GM18951 (cell line): ENCODE measurements around the gene SRSF2.
"Not testable (repeated sequence)": the region's sequence is repeated elsewhere in the genome, so short reads cannot be mapped to it uniquely, and the experiment has no call there.

ENCODE experiments used
- POLR2A ChIP-seq: IDR thresholded peaks from 4 replicates; pipeline ENCODE4 v1.6.1; 2011; ENCODE audit warnings: mild to moderate bottlenecking; ENCODE audit not compliant: insufficient read length, insufficient read depth; ENCODE audit errors: extremely low read depth
- in situ Hi-C: fragments of 300-500 bp; cut with MboI; formaldehyde crosslinking; loops from one replicate; pipeline ENCODE4 v1.12.0; 2022; ENCODE audit warnings: low sequenced_read_pairs, mixed read lengths, inconsistent platforms; ENCODE audit not compliant: unreplicated experiment

SRSF2 gene

GRCh38 chr17:76747716-76748363 lies 10.7 kb upstream of the SRSF2 start:
- in situ Hi-C loops = no loop called here
- TF ChIP-seq POLR2A = no peak

- in situ Hi-C loops = not testable (repeated sequence)
Observed at GRCh38 chr17:76745785-76746184, 8.7 kb upstream of the SRSF2 start.

DNA sequence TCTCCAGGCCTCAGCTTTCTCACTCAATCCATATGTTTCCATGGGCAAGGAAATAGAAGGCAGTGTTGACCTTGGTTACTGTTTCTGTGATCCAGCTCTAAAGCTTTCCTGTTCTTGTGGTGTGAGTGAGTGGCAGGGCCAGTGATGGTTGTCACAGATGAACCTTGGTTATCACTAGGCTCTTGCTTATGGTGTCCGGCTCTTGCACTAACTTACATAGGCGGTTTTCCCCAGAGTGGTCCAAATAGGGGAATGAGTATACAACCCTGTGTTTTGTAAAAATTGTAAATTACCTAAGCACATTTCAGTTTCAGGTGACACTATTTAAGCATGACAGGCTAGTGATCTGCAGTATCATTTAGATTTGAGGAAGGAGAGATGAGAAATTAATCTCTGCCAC lies 7.6 kb upstream of the SRSF2 start:
- TF ChIP-seq POLR2A = no peak
- in situ Hi-C loops = no loop called here

GRCh38 chr17:76742958-76743357 lies 5.8 kb upstream of the SRSF2 start:
- in situ Hi-C loops = no loop called here
- no peak for TF ChIP-seq POLR2A

- no peak for TF ChIP-seq POLR2A
- in situ Hi-C loops = no loop called here
Observed at GRCh38 chr17:76740329-76741118, 3.4 kb upstream of the SRSF2 start.

DNA sequence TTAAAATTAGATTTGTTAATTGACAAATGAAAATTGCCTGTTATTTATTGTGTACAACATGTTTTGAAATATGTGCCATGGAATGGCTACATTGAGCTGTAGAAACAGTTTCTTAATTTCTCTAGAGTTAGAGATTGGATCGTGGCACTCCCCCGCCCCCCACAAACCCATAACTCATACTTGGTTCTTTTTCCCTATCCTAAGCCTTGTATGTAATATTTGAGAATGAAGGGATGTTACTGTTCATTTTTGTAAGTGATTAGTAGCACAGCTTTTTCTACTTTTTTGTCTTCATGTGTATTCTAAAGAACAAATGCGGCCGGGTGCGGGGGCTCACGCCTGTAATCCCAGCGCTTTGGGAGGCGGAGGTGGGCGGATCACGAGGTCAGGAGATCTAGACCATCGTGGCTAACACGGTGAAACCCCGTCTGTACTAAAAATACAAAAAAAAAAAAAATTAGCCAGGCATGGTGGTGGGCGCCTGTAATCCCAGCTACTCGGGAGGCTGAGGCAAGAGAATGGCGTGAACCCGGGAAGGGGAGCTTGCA lies 2.5 kb upstream of the SRSF2 start:
- in situ Hi-C loops = not testable (repeated sequence)

GRCh38 chr17:76738468-76738850 lies 1.3 kb upstream of the SRSF2 start:
- in situ Hi-C loops = no loop called here
- no peak for TF ChIP-seq POLR2A

DNA sequence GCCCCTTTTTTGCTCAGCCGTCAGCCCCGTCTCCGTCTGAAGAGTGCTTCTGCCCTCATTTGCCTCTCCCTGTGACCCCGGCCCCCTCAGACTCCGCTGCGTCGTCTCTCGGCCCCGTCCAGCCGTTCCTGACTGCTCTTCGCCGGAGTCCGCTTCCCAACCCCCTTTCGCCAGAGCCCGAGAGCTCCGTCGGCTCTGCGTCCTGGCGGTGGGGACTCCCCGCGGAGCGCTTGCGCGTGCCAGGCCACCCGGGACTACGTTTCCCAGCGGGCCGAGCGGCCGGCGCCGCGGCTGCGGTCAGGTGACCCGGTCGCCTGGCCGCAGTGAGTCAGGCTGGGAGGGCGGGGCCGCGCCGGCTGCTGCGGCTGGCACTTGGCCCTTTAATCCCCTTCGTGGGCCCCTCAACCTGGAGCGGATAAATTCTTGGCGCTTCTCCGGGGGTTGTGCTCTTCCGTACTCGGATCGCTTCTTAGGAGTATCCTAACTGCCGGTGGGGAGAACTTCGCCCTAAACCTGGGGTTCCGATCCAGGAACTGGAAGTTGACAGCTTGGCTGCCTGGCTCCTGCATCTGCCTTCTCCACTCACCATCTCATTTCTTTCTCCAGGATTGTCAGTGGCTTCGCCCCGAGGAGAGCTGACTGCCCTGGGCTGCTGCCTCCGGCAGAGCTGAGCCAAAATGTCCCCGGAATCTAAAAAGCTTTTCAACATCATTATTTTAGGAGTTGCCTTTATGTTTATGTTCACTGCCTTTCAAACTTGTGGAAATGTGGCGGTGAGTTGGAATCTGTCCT lies 741 bp upstream of the SRSF2 start, which contains the start of gene MFSD11:
Gene MFSD11 (plus strand): TSS at position 444 of the 792 bp plus-strand sequence. CDS start 234 bp downstream, at position 678.
- in situ Hi-C loops = no loop called here

DNA sequence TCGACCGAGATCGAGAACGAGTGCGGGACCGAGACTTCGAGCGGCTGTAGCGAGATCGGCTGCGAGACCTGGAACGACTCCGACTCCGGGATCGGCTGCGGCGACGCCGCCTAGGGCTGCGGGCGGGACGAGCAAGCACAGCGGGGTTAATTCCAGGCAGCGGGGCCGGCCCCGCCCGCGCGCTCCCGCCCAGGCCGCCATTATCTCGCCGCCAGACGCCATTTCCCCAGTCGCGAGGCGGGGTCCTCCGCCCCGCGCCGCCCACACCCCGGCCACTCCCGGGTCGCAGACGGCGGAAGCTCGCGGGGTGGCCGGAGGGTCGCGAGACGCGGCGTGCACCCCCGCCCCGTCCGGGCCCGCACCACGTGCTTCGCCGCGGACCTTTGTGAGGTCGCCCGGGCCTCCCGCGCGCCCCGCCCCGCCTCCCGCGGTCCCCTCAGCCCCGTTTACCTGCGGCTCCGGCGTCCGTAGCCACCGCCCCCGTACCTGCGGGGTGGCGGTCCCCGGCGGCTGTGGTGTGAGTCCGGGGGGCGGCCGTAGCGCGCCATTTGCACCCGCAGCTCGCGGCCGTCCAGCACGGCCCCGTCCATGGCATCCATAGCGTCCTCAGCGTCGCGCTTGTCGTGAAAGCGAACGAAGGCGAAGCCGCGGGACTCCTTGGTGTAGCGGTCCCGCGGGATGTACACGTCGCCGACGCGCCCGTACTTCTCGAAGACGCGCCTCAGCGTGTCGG lies 616 bp downstream of the SRSF2 start:
- TF ChIP-seq POLR2A = peak; percentile 46
- in situ Hi-C loops = no loop called here

More for the DNA sequence above, 741 bp upstream of the SRSF2 start, which contains the start of gene MFSD11:
- TF ChIP-seq POLR2A = peak; percentile 42

- no peak for TF ChIP-seq POLR2A
Observed at GRCh38 chr17:76735586-76736348, 1.4 kb downstream of the SRSF2 start.

DNA sequence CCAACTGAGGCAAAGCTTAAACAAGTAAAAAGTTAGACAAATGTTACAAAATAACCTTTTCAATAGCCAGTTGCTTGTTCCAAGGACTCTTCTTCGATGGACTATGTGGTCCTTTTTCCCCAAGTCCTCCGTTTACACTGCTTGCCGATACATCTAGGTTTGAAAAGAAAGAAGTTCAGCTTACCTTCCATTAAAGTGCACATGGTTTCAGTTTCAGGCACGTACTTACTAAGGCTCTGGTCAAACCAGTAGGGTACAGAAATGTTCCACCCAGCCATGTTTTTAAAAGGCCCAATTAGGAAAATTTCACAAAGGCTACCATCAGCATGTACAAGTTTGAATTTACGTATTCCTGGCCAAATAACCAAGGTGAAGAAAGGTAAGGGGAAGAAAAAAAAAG lies 2.1 kb downstream of the SRSF2 start:
- TF ChIP-seq POLR2A = no peak
- in situ Hi-C loops = no loop called here

More at GRCh38 chr17:76735586-76736348, 1.4 kb downstream of the SRSF2 start:
- in situ Hi-C loops = no loop called here
